GM18951 (cell line): ENCODE results near the gene MYORG.

ENCODE experiments used
- POLR2A ChIP-seq: IDR thresholded peaks from 4 replicates; pipeline ENCODE4 v1.6.1; 2011; ENCODE audit warnings: mild to moderate bottlenecking; ENCODE audit not compliant: insufficient read length, insufficient read depth; ENCODE audit errors: extremely low read depth
- in situ Hi-C: fragments of 300-500 bp; cut with MboI; formaldehyde crosslinking; loops from one replicate; pipeline ENCODE4 v1.12.0; 2022; ENCODE audit warnings: low sequenced_read_pairs, mixed read lengths, inconsistent platforms; ENCODE audit not compliant: unreplicated experiment

The MYORG gene

GRCh38 chr9:34376596-34377403, at the start of gene MYORG:
Gene MYORG, minus strand, starts transcription at chr9:34376898. Its CDS starts 3,955 bp downstream, at chr9:34372943.
- in situ Hi-C loops: no loop called here

GRCh38 chr9:34419716-34420504, 43.2 kb upstream of the MYORG start:
- in situ Hi-C loops: no loop called here
- no peak for TF ChIP-seq POLR2A

More at GRCh38 chr9:34376596-34377403, at the start of gene MYORG:
- peak; percentile 38 for TF ChIP-seq POLR2A

GRCh38 chr9:34417734-34418133, 41.0 kb upstream of the MYORG start:
- in situ Hi-C loops: no loop called here
- no peak for TF ChIP-seq POLR2A

- no peak for TF ChIP-seq POLR2A
- in situ Hi-C loops: no loop called here
Measured at GRCh38 chr9:34413231-34413852, 36.6 kb upstream of the MYORG start.

- in situ Hi-C loops: no loop called here
- no peak for TF ChIP-seq POLR2A
Measured at GRCh38 chr9:34412336-34412735, 35.6 kb upstream of the MYORG start.

- TF ChIP-seq POLR2A: no peak
- in situ Hi-C loops: no loop called here
Measured at GRCh38 chr9:34409154-34409553, 32.5 kb upstream of the MYORG start.

- in situ Hi-C loops: no loop called here
- no peak for TF ChIP-seq POLR2A
Measured at GRCh38 chr9:34408173-34408572, 31.5 kb upstream of the MYORG start.

GRCh38 chr9:34406219-34406618, 29.5 kb upstream of the MYORG start:
- TF ChIP-seq POLR2A: no peak
- in situ Hi-C loops: no loop called here

- TF ChIP-seq POLR2A: no peak
- in situ Hi-C loops: no loop called here
Measured at GRCh38 chr9:34405719-34406118, 29.0 kb upstream of the MYORG start.

GRCh38 chr9:34403554-34404380, 27.1 kb upstream of the MYORG start:
- in situ Hi-C loops: no loop called here
- TF ChIP-seq POLR2A: no peak

GRCh38 chr9:34400686-34401602, 24.2 kb upstream of the MYORG start:
- in situ Hi-C loops: no loop called here
- TF ChIP-seq POLR2A: no peak

- in situ Hi-C loops: no loop called here
Measured at GRCh38 chr9:34400275-34400674, 23.6 kb upstream of the MYORG start.

More at GRCh38 chr9:34400275-34400674, 23.6 kb upstream of the MYORG start:
- TF ChIP-seq POLR2A: no peak
